ENCODE results near the gene ZC3HAV1. TPM values are rescaled to one million over a fixed set of nuclear protein-coding genes. Genes with fewer than 3 reads are reported as not detected.
"Not testable (repeated sequence)": the region's sequence is repeated elsewhere in the genome, so short reads cannot be mapped to it uniquely, and the experiment has no call there.

Gene ZC3HAV1
- total RNA-seq, 4 donors from 2014 or later = 3.5 to 10.4 (median 4.5) TPM

- Histone ChIP-seq H3K36me3 (no peaks in the 10 kb centered on the region), H3K4me1 (no peaks in the 10 kb centered on the region), H3K9me3 (no peaks in the 10 kb centered on the region), H3K27me3 (peaks cover 0 to 6% (median 0%) of the 10 kb centered on the region in 3 donors), H3K4me3 (no peak overlapping the region), H3K27ac (no peak overlapping the region)
- intact Hi-C loops (cut with DNase I; ENCODE audit: low total_unique reads) (no loop called here), in situ Hi-C loops (cut with MboI; ENCODE audit: low sequenced_read_pairs in 4 of 4) (no loop called here)
- ATAC-seq (no peak), DNase-seq (no peak)
- no peak for TF ChIP-seq CTCF (IDR thresholded peaks at IDR 0.05 in 4 of 5, conservative IDR thresholded peaks at IDR 0.05 in 1 of 5)
- no peak for TF ChIP-seq POLR2A (IDR thresholded peaks at IDR 0.05)
These were observed 16.1 kb upstream of the ZC3HAV1 start for GRCh38 chr7:139125657-139126056.

- H3K9me3 ChIP-seq; H3K27me3 ChIP-seq; intact Hi-C loops (cut with DNase I; ENCODE audit: low total_unique reads); H3K36me3 ChIP-seq; H3K27ac ChIP-seq; H3K4me3 ChIP-seq; ATAC-seq; H3K4me1 ChIP-seq; DNase-seq: not testable (repeated sequence)
- in situ Hi-C loops (cut with MboI; ENCODE audit: low sequenced_read_pairs in 4 of 4) = loop anchor here in 2 of 4 donors (25.0 kb wide), 2 partner anchors 212 to 237 kb away; partner anchors contain the start of genes FMC1 (in 1 of the 2) and LUC7L2 (in 1 of the 2)
These were observed 15.5 kb upstream of the ZC3HAV1 start for GRCh38 chr7:139124995-139125394.

GRCh38 chr7:139124084-139124914 lies 14.8 kb upstream of the ZC3HAV1 start:
- TF ChIP-seq CTCF (IDR thresholded peaks at IDR 0.05 in 4 of 5, conservative IDR thresholded peaks at IDR 0.05 in 1 of 5) = no peak
- no peak for TF ChIP-seq POLR2A (IDR thresholded peaks at IDR 0.05)
- intact Hi-C loops (cut with DNase I; ENCODE audit: low total_unique reads) (no loop called here), in situ Hi-C loops (cut with MboI; ENCODE audit: low sequenced_read_pairs in 4 of 4) (loop anchor here in 2 of 4 donors (25.0 kb wide), 2 partner anchors 213 to 238 kb away; partner anchors contain the start of genes FMC1 (in 1 of the 2) and LUC7L2 (in 1 of the 2))
- H3K4me1 ChIP-seq = no peaks in the 10 kb centered on the region
- H3K36me3 ChIP-seq = no peaks in the 10 kb centered on the region
- no peaks in the 10 kb centered on the region for H3K9me3 ChIP-seq
- peaks cover 0 to 6% (median 0%) of the 10 kb centered on the region in 3 donors for H3K27me3 ChIP-seq
- no peak overlapping the region for H3K27ac ChIP-seq
- no peak for ATAC-seq
- no peak for DNase-seq
- no peak overlapping the region for H3K4me3 ChIP-seq

GRCh38 chr7:139119486-139119849 lies 9.9 kb upstream of the ZC3HAV1 start:
- no peak overlapping the region for H3K4me3 ChIP-seq
- no peak for TF ChIP-seq CTCF (IDR thresholded peaks at IDR 0.05 in 4 of 5, conservative IDR thresholded peaks at IDR 0.05 in 1 of 5)
- no peak for TF ChIP-seq POLR2A (IDR thresholded peaks at IDR 0.05)
- intact Hi-C loops (cut with DNase I; ENCODE audit: low total_unique reads) = no loop called here
- in situ Hi-C loops (cut with MboI; ENCODE audit: low sequenced_read_pairs in 4 of 4) = loop anchor here in 2 of 4 donors (25.0 kb wide), 2 partner anchors 218 to 243 kb away; partner anchors contain the start of genes FMC1 (in 1 of the 2) and LUC7L2 (in 1 of the 2)
- peaks cover 0 to 6% (median 0%) of the 10 kb centered on the region in 3 donors for H3K27me3 ChIP-seq
- no peaks in the 10 kb centered on the region for H3K9me3 ChIP-seq
- DNase-seq (no peak), ATAC-seq (no peak)
- H3K4me1 ChIP-seq = no peaks in the 10 kb centered on the region
- no peak overlapping the region for H3K27ac ChIP-seq
- no peaks in the 10 kb centered on the region for H3K36me3 ChIP-seq

- DNase-seq (no peak), ATAC-seq (no peak)
- in situ Hi-C loops (cut with MboI; ENCODE audit: low sequenced_read_pairs in 4 of 4) (loop anchor here in 2 of 4 donors (25.0 kb wide), 2 partner anchors 218 to 243 kb away; partner anchors contain the start of genes FMC1 (in 1 of the 2) and LUC7L2 (in 1 of the 2)), intact Hi-C loops (cut with DNase I; ENCODE audit: low total_unique reads) (no loop called here)
- Histone ChIP-seq H3K27ac (no peak overlapping the region), H3K9me3 (no peaks in the 10 kb centered on the region), H3K4me3 (no peak overlapping the region), H3K27me3 (peaks cover 0 to 6% (median 0%) of the 10 kb centered on the region in 3 donors), H3K36me3 (no peaks in the 10 kb centered on the region), H3K4me1 (no peaks in the 10 kb centered on the region)
- TF ChIP-seq CTCF (IDR thresholded peaks at IDR 0.05 in 4 of 5, conservative IDR thresholded peaks at IDR 0.05 in 1 of 5) = no peak
These were observed 9.4 kb upstream of the ZC3HAV1 start for GRCh38 chr7:139118805-139119485.

Measured in gastrocnemius medialis (tissue), 4 donors.